Non-pigmented ciliary epithelial cell (primary cell): ENCODE measurements around the gene MARCKSL1.
"Not testable (repeated sequence)": the region's sequence is repeated elsewhere in the genome, so short reads cannot be mapped to it uniquely, and the experiment has no call there.

Source experiments
- DNase-seq: peaks from one replicate; pipeline ENCODE4 v3.0.0-alpha.2; 2010; ENCODE audit warnings: low read depth

MARCKSL1 gene

GRCh38 chr1:32335790-32336590, at the start of gene MARCKSL1:
Gene MARCKSL1 (minus strand): TSS chr1:32336233. CDS start chr1:32336033, 200 bp downstream.
- no peak for DNase-seq

GRCh38 chr1:32380057-32380456, 44.0 kb upstream of the MARCKSL1 start:
- no peak for DNase-seq

- DNase-seq = no peak
Observed at GRCh38 chr1:32377541-32378220, 41.6 kb upstream of the MARCKSL1 start.

- no peak for DNase-seq
Observed at GRCh38 chr1:32376199-32376598, 40.2 kb upstream of the MARCKSL1 start.

GRCh38 chr1:32373996-32374592, 38.1 kb upstream of the MARCKSL1 start:
- no peak for DNase-seq

- no peak for DNase-seq
Observed at GRCh38 chr1:32372149-32372756, 36.2 kb upstream of the MARCKSL1 start.

GRCh38 chr1:32367912-32368635, 32.0 kb upstream of the MARCKSL1 start:
- no peak for DNase-seq

GRCh38 chr1:32365445-32365844, 29.4 kb upstream of the MARCKSL1 start:
- DNase-seq = no peak

GRCh38 chr1:32364836-32365235, 28.8 kb upstream of the MARCKSL1 start:
- no peak for DNase-seq

- no peak for DNase-seq
Observed at GRCh38 chr1:32363713-32364112, 27.7 kb upstream of the MARCKSL1 start.

GRCh38 chr1:32362474-32363313, 26.7 kb upstream of the MARCKSL1 start, which contains the start of the genes FAM229A and TSSK3:
Gene FAM229A (minus strand): TSS chr1:32362485. CDS start chr1:32362091, 394 bp downstream.
Gene TSSK3 (plus strand): TSS chr1:32362539. CDS start chr1:32362702, 163 bp downstream.
- no peak for DNase-seq

- DNase-seq = no peak
Observed at GRCh38 chr1:32361674-32362473, 25.8 kb upstream of the MARCKSL1 start.

GRCh38 chr1:32361308-32361673, 25.3 kb upstream of the MARCKSL1 start:
- DNase-seq = no peak

GRCh38 chr1:32358435-32358834, 22.4 kb upstream of the MARCKSL1 start:
- DNase-seq = no peak

GRCh38 chr1:32357614-32358013, 21.6 kb upstream of the MARCKSL1 start:
- no peak for DNase-seq

GRCh38 chr1:32356478-32356877, 20.4 kb upstream of the MARCKSL1 start:
- no peak for DNase-seq

- not testable (repeated sequence) for DNase-seq
Observed at GRCh38 chr1:32355778-32356177, 19.7 kb upstream of the MARCKSL1 start.

GRCh38 chr1:32353886-32354570, 18.0 kb upstream of the MARCKSL1 start:
- DNase-seq = no peak

GRCh38 chr1:32353431-32353830, 17.4 kb upstream of the MARCKSL1 start:
- DNase-seq = no peak
